Kidney (tissue), 14 donors: ENCODE data around the gene RHBDL2. TPM values are rescaled to one million over a fixed set of nuclear protein-coding genes. Genes with fewer than 3 reads are reported as not detected.

Experiments
- DNase-seq, 5 donors: peaks; one replicate each; pipeline ENCODE4 v3.0.0-alpha.2; 2013 to 2020
- FAIRE-seq: peaks from 2 replicates; lab custom pipeline; 2012; peaks lifted over from hg19 to GRCh38; lab: Jason Lieb, UNC
- H3K27ac ChIP-seq, 2 donors: one replicate each; pipeline ENCODE4 v1.7.0; 2013; ENCODE audit warnings: low read depth in 2 of 2, low read length in 2 of 2, inconsistent platforms in 1 of 2
- H3K27me3 ChIP-seq: one replicate; pipeline ENCODE4 v1.7.1; 2013; ENCODE audit warnings: low read length, inconsistent platforms; ENCODE audit not compliant: control insufficient read depth, insufficient read depth
- H3K36me3 ChIP-seq, 3 donors: one replicate each; pipeline versions ENCODE4 v1.7.0 to v1.7.1; 2013; ENCODE audit warnings: low read length in 3 of 3, control low read depth in 1 of 3, inconsistent platforms in 1 of 3; ENCODE audit not compliant: insufficient read depth in 3 of 3, control insufficient read depth in 2 of 3
- H3K4me1 ChIP-seq, 3 donors: one replicate each; pipeline versions ENCODE4 v1.7.0 to v1.7.1; 2013; ENCODE audit warnings: low read length in 3 of 3, inconsistent platforms in 1 of 3, low read depth in 1 of 3; ENCODE audit not compliant: control insufficient read depth in 2 of 3, insufficient read depth in 2 of 3
- H3K4me3 ChIP-seq, 3 donors: one replicate each; pipeline versions ENCODE4 v1.7.0 to v1.8.1; 2013; ENCODE audit warnings: low read length in 3 of 3, control low read depth in 1 of 3, inconsistent platforms in 1 of 3
- H3K9ac ChIP-seq, 3 donors: one replicate each; pipeline versions ENCODE4 v1.7.0 to v1.7.1; 2013; ENCODE audit warnings: low read length in 3 of 3, control low read depth in 1 of 3, inconsistent platforms in 1 of 3
- H3K9me3 ChIP-seq, 3 donors: one replicate each; pipeline versions ENCODE4 v1.7.0 to v1.7.1; 2013; ENCODE audit warnings: low read length in 3 of 3, control low read depth in 1 of 3, inconsistent platforms in 1 of 3; ENCODE audit not compliant: control insufficient read depth in 2 of 3, insufficient read depth in 1 of 3
- intact Hi-C: fragments of 100-400 bp; cut with DNase I; formaldehyde crosslinking; loops from one replicate; pipeline ENCODE4 v1.11.1; 2022
- polyA plus RNA-seq: library from polyadenylated mRNA; stranded (reverse); fragments of 350-450 nt; fragmentation: Illumina TruSeq; extraction: RNeasy Lipid Tissue Mini Kit (QIAGEN cat#74804); gene quantifications from one replicate; pipeline ENCODE4 v1.2.3, GENCODE V29; 2014; ENCODE audit warnings: low read depth, low replicate concordance; ENCODE audit not compliant: insufficient read depth
- total RNA-seq: library from RNA; stranded (reverse); fragmentation: NEBNext Ultra II Directional; extraction: Animal tissue kit (Norgen Biotek cat#: 25700); gene quantifications from one replicate; pipeline ENCODE4 v1.2.1, GENCODE V29; 2021
- TF ChIP-seq, protein P1 (sequence below): IDR thresholded peaks from 3 replicates; pipeline ENCODE4 v1.5.1; 2012; ENCODE audit warnings: mild to moderate bottlenecking, moderate library complexity, borderline replicate concordance; ENCODE audit not compliant: insufficient read depth; ENCODE audit errors: extremely low read depth
- donor health status: control.
- donor health status: control.
- donor health status: control.
- donor health status: control.
- donor health status: control.
- donor health status: DM: yes; HTN: yes; CAD: no.
- donor health status: Normal renal cell carcinoma (clear cell type).

The RHBDL2 gene
- total and polyA plus RNA-seq, 2 donors from 2014 or later = 0.34 to 2.1 TPM

DNA sequence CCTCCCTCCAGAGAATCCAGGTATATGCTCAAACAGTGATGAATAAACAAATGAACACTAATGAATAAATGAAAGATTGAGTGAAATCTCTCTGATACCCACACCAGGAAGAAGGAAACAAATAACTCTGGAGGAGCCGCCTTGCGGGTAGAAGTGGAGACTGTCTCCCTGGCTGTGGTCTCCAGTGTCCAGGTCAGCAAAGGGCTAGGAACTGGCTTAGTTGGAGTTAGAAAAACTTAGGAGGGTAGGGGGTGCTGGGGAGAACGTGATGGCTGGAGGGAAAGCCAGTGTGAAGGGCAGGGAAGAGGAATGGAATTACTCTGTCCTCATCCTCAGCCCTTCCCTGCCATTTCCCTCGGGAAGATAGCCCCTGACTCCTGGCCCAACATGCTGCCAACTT, 537 bp downstream of the RHBDL2 start:
- DNase-seq = no peak

DNA sequence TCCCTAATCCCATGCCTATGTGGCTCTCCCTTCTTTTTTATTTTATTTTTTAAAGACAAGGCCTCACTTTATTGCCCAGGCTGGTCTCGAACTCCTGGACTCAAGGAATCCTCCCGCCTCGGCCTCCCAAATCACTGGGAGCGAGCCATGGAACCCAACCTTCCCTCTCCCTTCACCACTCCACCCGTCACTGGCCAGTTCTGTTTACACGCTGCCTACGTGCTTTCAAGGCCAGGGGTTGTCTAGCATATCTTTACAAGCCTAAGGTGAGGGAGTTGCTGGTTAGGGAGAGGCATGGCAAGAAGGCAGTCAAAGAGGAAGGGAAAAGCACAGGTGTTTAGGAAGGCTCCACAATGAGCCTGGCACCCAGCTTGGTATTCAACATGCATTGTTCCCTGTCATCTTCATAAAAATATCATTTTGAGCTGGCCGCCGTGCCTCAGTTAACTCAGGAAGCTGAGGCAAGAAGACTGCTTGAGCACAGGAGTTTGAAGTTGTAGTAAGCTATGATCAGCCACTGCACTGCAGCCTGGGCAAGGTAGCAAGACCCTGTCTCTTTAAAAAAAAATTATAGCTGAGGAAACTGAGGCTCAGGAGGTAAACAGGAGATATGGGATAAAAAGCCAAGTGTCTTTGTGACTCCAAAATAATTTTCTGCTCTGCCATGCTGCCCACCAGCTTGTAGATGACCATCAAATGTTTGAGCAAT, 1.1 kb downstream of the RHBDL2 start:
- no peak overlapping the region for H3K9ac ChIP-seq
- H3K27ac ChIP-seq = no peak overlapping the region
- H3K9me3 ChIP-seq = no peaks in the 10 kb centered on the region
- H3K36me3 ChIP-seq = no peaks in the 10 kb centered on the region
- H3K4me1 ChIP-seq = peaks cover 0 to 3% (median 0%) of the 10 kb centered on the region in 3 donors
- DNase-seq (no peak), FAIRE-seq (no peak)
- TF ChIP-seq, protein P1, sequence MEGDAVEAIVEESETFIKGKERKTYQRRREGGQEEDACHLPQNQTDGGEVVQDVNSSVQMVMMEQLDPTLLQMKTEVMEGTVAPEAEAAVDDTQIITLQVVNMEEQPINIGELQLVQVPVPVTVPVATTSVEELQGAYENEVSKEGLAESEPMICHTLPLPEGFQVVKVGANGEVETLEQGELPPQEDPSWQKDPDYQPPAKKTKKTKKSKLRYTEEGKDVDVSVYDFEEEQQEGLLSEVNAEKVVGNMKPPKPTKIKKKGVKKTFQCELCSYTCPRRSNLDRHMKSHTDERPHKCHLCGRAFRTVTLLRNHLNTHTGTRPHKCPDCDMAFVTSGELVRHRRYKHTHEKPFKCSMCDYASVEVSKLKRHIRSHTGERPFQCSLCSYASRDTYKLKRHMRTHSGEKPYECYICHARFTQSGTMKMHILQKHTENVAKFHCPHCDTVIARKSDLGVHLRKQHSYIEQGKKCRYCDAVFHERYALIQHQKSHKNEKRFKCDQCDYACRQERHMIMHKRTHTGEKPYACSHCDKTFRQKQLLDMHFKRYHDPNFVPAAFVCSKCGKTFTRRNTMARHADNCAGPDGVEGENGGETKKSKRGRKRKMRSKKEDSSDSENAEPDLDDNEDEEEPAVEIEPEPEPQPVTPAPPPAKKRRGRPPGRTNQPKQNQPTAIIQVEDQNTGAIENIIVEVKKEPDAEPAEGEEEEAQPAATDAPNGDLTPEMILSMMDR = no peak
- intact Hi-C loops = no loop called here
- H3K27me3 ChIP-seq = no peaks in the 10 kb centered on the region
- H3K4me3 ChIP-seq = no peak overlapping the region

More for the DNA sequence above, 537 bp downstream of the RHBDL2 start:
- Histone ChIP-seq H3K4me1 (peaks cover 0 to 3% (median 0%) of the 10 kb centered on the region in 3 donors), H3K9ac (peak overlapping the region in 1 of 3 donors; percentile 40), H3K4me3 (peak overlapping the region in 2 of 3 donors; percentile 49 to 64), H3K36me3 (no peaks in the 10 kb centered on the region), H3K27me3 (no peaks in the 10 kb centered on the region), H3K9me3 (no peaks in the 10 kb centered on the region), H3K27ac (no peak overlapping the region)
- no peak for FAIRE-seq
- TF ChIP-seq, protein P1 = no peak
- intact Hi-C loops = no loop called here

DNA sequence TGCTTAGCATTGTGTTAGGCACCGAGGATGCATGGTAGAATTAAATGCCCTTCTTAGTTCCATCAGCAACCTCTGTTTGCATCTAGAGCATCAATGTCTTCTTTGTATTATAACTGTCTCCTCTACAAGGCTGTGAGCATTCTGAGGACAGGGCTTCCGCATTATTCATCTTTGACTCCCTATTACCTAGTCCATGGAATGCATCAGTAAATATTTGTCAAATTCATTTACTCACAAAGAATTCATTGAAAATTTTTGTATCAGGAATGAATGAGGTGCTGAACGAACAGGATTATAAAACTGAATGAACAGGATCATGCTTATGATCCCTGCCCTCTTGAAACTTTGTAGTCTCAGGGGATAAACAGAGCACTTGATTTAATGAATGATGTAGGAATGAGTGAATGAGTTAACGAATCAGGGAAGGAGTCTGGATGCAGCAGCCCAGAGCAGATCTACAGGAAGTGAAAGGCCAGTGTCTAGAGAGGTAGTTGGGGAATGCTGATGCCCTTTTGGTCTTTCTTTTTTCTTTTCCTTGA, 2.8 kb downstream of the RHBDL2 start:
- H3K9me3 ChIP-seq = no peaks in the 10 kb centered on the region
- no peaks in the 10 kb centered on the region for H3K36me3 ChIP-seq
- no peaks in the 10 kb centered on the region for H3K27me3 ChIP-seq
- intact Hi-C loops = no loop called here
- FAIRE-seq (no peak), DNase-seq (no peak)
- TF ChIP-seq, protein P1 = no peak
- no peak overlapping the region for H3K4me3 ChIP-seq
- peaks cover 0 to 3% (median 0%) of the 10 kb centered on the region in 3 donors for H3K4me1 ChIP-seq
- H3K27ac ChIP-seq = no peak overlapping the region
- no peak overlapping the region for H3K9ac ChIP-seq
